Chondrocyte (in vitro differentiated cells): ENCODE measurements around the gene SMIM20. TPM values are rescaled to one million over a fixed set of nuclear protein-coding genes. Genes with fewer than 3 reads are reported as not detected.
A peak's percentile ranks its signal among the peaks of the same experiment; 100 is the strongest.
"Not testable (repeated sequence)": the region's sequence is repeated elsewhere in the genome, so short reads cannot be mapped to it uniquely, and the experiment has no call there.

Source experiments
- DNase-seq: peaks from one replicate; pipeline ENCODE4 v3.0.0; 2021; ENCODE audit warnings: mixed read lengths, low spot score
- H3K27ac Mint-ChIP-seq: one replicate; pipeline ENCODE4 v1.8.0; 2021; ENCODE audit warnings: mild to moderate bottlenecking, moderate library complexity, mixed read lengths; ENCODE audit not compliant: unreplicated experiment
- H3K27me3 Mint-ChIP-seq: 2 replicates; pipeline ENCODE4 v1.8.0; 2021; ENCODE audit warnings: low read depth, mixed read lengths
- H3K36me3 Mint-ChIP-seq: 2 replicates; pipeline ENCODE4 v1.8.0; 2021; ENCODE audit warnings: low read depth, mixed read lengths
- H3K4me1 Mint-ChIP-seq: 2 replicates; pipeline ENCODE4 v1.8.0; 2021; ENCODE audit warnings: low read depth, mild to moderate bottlenecking, mixed read lengths
- H3K4me3 Mint-ChIP-seq: one replicate; pipeline ENCODE4 v1.8.0; 2021; ENCODE audit warnings: mild to moderate bottlenecking, moderate library complexity, mixed read lengths; ENCODE audit not compliant: unreplicated experiment
- H3K9me3 Mint-ChIP-seq: 2 replicates; pipeline ENCODE4 v1.8.0; 2021; ENCODE audit warnings: low read depth, mixed read lengths
- CTCF ChIP-seq: fragments of 200-600 bp; sonication (generic); IDR thresholded peaks from 2 replicates; pipeline ENCODE4 v1.5.0; 2021; ENCODE audit warnings: antibody characterized with exemption, mild to moderate bottlenecking, moderate library complexity
- long read RNA-seq: library from polyadenylated mRNA; stranded (forward); transcript quantifications from one replicate; pipeline ENCODE4 v2.0.0, GENCODE V29; 2021
- total RNA-seq: library from RNA; stranded (reverse); gene quantifications from 3 replicates; pipeline ENCODE4 v1.2.1, GENCODE V29; 2021

The SMIM20 gene
- 18.4 to 23.1 TPM (median 19.7 TPM) in 3 replicates for total RNA-seq
- long read RNA-seq, transcript SMIM20-201 (3 exons, 935 nt), result major isoform, 23 of 26 reads
- long read RNA-seq, partial matches to known transcripts, result 0 of 26 reads
- long read RNA-seq, other reads (novel, unspliced or antisense), result 1 of 26 reads

- Mint-ChIP-seq H3K36me3 (no peaks in the 10 kb centered on the region), H3K27ac (peak within 1 kb of the TSS; percentile 98), H3K9me3 (no peaks in the 10 kb centered on the region), H3K4me3 (peak within 1 kb of the TSS; percentile 98), H3K4me1 (peaks cover 21% of the 10 kb centered on the region), H3K27me3 (no peaks in the 10 kb centered on the region)
- peak; percentile 93 for DNase-seq
- TF ChIP-seq CTCF, result no peak
Measured at GRCh38 chr4:25913851-25914669, at the start of gene SMIM20. TSS of gene SMIM20 (plus strand) at chr4:25914220. CDS start at chr4:25914314, 94 bp downstream.

- Mint-ChIP-seq H3K4me3 (no peak overlapping the region), H3K36me3 (no peaks in the 10 kb centered on the region), H3K27me3 (no peaks in the 10 kb centered on the region), H3K9me3 (no peaks in the 10 kb centered on the region), H3K27ac (no peak overlapping the region), H3K4me1 (peaks cover 15% of the 10 kb centered on the region)
- DNase-seq, result no peak
- no peak for TF ChIP-seq CTCF
Measured at GRCh38 chr4:25865586-25865985, 48.4 kb upstream of the SMIM20 start.

- H3K27me3 Mint-ChIP-seq, DNase-seq, H3K27ac Mint-ChIP-seq, H3K36me3 Mint-ChIP-seq, H3K4me3 Mint-ChIP-seq, H3K4me1 Mint-ChIP-seq, H3K9me3 Mint-ChIP-seq: not testable (repeated sequence)
Measured at GRCh38 chr4:25866401-25866800, 47.6 kb upstream of the SMIM20 start.

GRCh38 chr4:25867781-25868294, 46.2 kb upstream of the SMIM20 start:
- H3K4me1 Mint-ChIP-seq, result no peaks in the 10 kb centered on the region
- H3K9me3 Mint-ChIP-seq, result no peaks in the 10 kb centered on the region
- H3K4me3 Mint-ChIP-seq, result no peak overlapping the region
- TF ChIP-seq CTCF, result no peak
- no peaks in the 10 kb centered on the region for H3K27me3 Mint-ChIP-seq
- H3K27ac Mint-ChIP-seq, result no peak overlapping the region
- no peak for DNase-seq
- H3K36me3 Mint-ChIP-seq, result no peaks in the 10 kb centered on the region

- Mint-ChIP-seq H3K4me3 (no peak overlapping the region), H3K4me1 (no peaks in the 10 kb centered on the region)
Measured at GRCh38 chr4:25870081-25870480, 43.9 kb upstream of the SMIM20 start.

More at GRCh38 chr4:25870081-25870480, 43.9 kb upstream of the SMIM20 start:
- no peak overlapping the region for H3K27ac Mint-ChIP-seq
- no peak for DNase-seq
- TF ChIP-seq CTCF, result no peak
- H3K9me3 Mint-ChIP-seq, result no peaks in the 10 kb centered on the region
- no peaks in the 10 kb centered on the region for H3K36me3 Mint-ChIP-seq
- H3K27me3 Mint-ChIP-seq, result no peaks in the 10 kb centered on the region
